GM23338 (cell line): ENCODE results near the gene GPR37. TPM values are rescaled to one million over a fixed set of nuclear protein-coding genes. Genes with fewer than 3 reads are reported as not detected.

Experiments used
- ATAC-seq: fragments of 200-7000 bp; cut with Tn5 transposase; 3 replicates; pipeline ENCODE4 v1.9.1; 2020
- DNase-seq: peaks from one replicate; pipeline ENCODE4 v3.0.0-alpha.2; 2015; ENCODE audit warnings: low spot score
- H2AFZ ChIP-seq: fragments of 200-600 bp; sonication (generic); 2 replicates; pipeline ENCODE4 v1.8.0; 2016; ENCODE audit warnings: antibody characterized with exemption, mild to moderate bottlenecking, moderate library complexity
- H3F3A ChIP-seq: fragments of 200-600 bp; sonication (generic); replicated peaks from 2 replicates; pipeline ENCODE4 v1.8.0; 2017; ENCODE audit warnings: antibody characterized with exemption, mixed run types, low read depth
- H3K27ac ChIP-seq: fragments of 200-600 bp; sonication (generic); 2 replicates; pipeline ENCODE4 v1.6.1; 2016; ENCODE audit warnings: low read depth
- H3K27me3 ChIP-seq: fragments of 200-600 bp; sonication (generic); 2 replicates; pipeline ENCODE4 v1.8.0; 2016; ENCODE audit warnings: mild to moderate bottlenecking, mixed run types, moderate library complexity; ENCODE audit not compliant: insufficient read depth
- H3K36me3 ChIP-seq: fragments of 200-600 bp; sonication (generic); 2 replicates; pipeline ENCODE4 v1.8.0; 2016; ENCODE audit warnings: mild to moderate bottlenecking; ENCODE audit not compliant: insufficient read depth
- H3K4me1 ChIP-seq: fragments of 200-600 bp; sonication (generic); 2 replicates; pipeline ENCODE4 v1.8.0; 2016; ENCODE audit warnings: mild to moderate bottlenecking, moderate library complexity; ENCODE audit not compliant: insufficient read depth
- H3K4me2 ChIP-seq: fragments of 200-600 bp; sonication (generic); 2 replicates; pipeline ENCODE4 v1.7.1; 2017; ENCODE audit warnings: mixed run types
- H3K4me3 ChIP-seq: fragments of 200-600 bp; sonication (generic); 2 replicates; pipeline ENCODE4 v1.6.1; 2016; ENCODE audit warnings: mixed run types
- H3K79me2 ChIP-seq: fragments of 200-600 bp; sonication (generic); replicated peaks from 2 replicates; pipeline ENCODE4 v1.8.0; 2017; ENCODE audit warnings: mild to moderate bottlenecking; ENCODE audit not compliant: insufficient read depth
- H3K9me2 ChIP-seq: fragments of 200-600 bp; sonication (generic); 2 replicates; pipeline ENCODE4 v1.8.0; 2017; ENCODE audit not compliant: insufficient read depth
- H4K20me1 ChIP-seq: fragments of 200-600 bp; sonication (generic); replicated peaks from 2 replicates; pipeline ENCODE4 v1.8.0; 2017; ENCODE audit warnings: mild to moderate bottlenecking; ENCODE audit not compliant: insufficient read depth
- H3K27ac Mint-ChIP-seq: 2 replicates; pipeline ENCODE4 v1.8.0; 2020; ENCODE audit warnings: inconsistent platforms, mild to moderate bottlenecking, moderate library complexity, mixed read lengths
- H3K27me3 Mint-ChIP-seq: 3 replicates; pipeline ENCODE4 v1.8.0; 2022; ENCODE audit warnings: low read depth, mild to moderate bottlenecking, moderate library complexity, mixed read lengths, inconsistent platforms; ENCODE audit not compliant: insufficient read depth, poor library complexity
- H3K36me3 Mint-ChIP-seq: 3 replicates; pipeline ENCODE4 v1.8.0; 2021; ENCODE audit warnings: low read depth, mild to moderate bottlenecking, inconsistent platforms, moderate library complexity, mixed read lengths
- H3K4me1 Mint-ChIP-seq: 3 replicates; pipeline ENCODE4 v1.8.0; 2020; ENCODE audit warnings: mild to moderate bottlenecking, inconsistent platforms, mixed read lengths
- H3K4me3 Mint-ChIP-seq: 3 replicates; pipeline ENCODE4 v1.8.0; 2021; ENCODE audit warnings: moderate library complexity, mild to moderate bottlenecking, inconsistent platforms, mixed read lengths
- H3K9me3 Mint-ChIP-seq: 3 replicates; pipeline ENCODE4 v1.8.0; 2020; ENCODE audit warnings: moderate library complexity, mild to moderate bottlenecking, inconsistent platforms, mixed read lengths
- CREB1 ChIP-seq: fragments of 250-450 bp; sonication (Bioruptor Pico); IDR thresholded peaks from 2 replicates; pipeline ENCODE4 v1.5.0; 2020; ENCODE audit warnings: low read depth, mild to moderate bottlenecking, moderate library complexity
- EZH2 ChIP-seq: fragments of 200-600 bp; sonication (generic); IDR thresholded peaks from one replicate; pipeline ENCODE4 v1.8.0; 2017; ENCODE audit warnings: antibody characterized with exemption, mild to moderate bottlenecking, low read depth; ENCODE audit not compliant: unreplicated experiment
- polyA plus RNA-seq: library from polyadenylated mRNA; unstranded; fragments of >200 nt; fragmentation: Nextera tagmentation; extraction: Ambion mirVana; gene quantifications from 2 replicates; pipeline ENCODE4 v1.2.1, GENCODE V29; 2016
- total RNA-seq: library from RNA; depleted of rRNA; stranded (reverse); fragments of >200 nt; shearing (Covaris generic); gene quantifications from 2 replicates; pipeline ENCODE4 v1.2.3, GENCODE V29; 2014
- TF ChIP-seq, protein P1 (sequence below): IDR thresholded peaks from one replicate; pipeline ENCODE4 v1.6.1; 2018; ENCODE audit warnings: antibody characterized with exemption; ENCODE audit not compliant: unreplicated experiment
- TF ChIP-seq, protein P2 (sequence below), 2 experiments: fragments of 200-600 bp in 1 of 2; sonication (generic) in 1 of 2; conservative IDR thresholded peaks; 2 replicates each; pipeline versions ENCODE4 v1.5.1 to v1.6.1; 2016 to 2017; ENCODE audit warnings: antibody characterized with exemption in 2 of 2, low read depth in 2 of 2, mild to moderate bottlenecking in 2 of 2, moderate library complexity in 1 of 2
- TF ChIP-seq, protein P3 (sequence below): fragments of 250-450 bp; sonication (Bioruptor Pico); IDR thresholded peaks from 2 replicates; pipeline ENCODE4 v1.5.0; 2020; ENCODE audit warnings: mild to moderate bottlenecking, moderate library complexity

Gene GPR37
- total and polyA plus RNA-seq, 2 experiments from 2014 or later = 3.9 to 8.5 TPM

DNA sequence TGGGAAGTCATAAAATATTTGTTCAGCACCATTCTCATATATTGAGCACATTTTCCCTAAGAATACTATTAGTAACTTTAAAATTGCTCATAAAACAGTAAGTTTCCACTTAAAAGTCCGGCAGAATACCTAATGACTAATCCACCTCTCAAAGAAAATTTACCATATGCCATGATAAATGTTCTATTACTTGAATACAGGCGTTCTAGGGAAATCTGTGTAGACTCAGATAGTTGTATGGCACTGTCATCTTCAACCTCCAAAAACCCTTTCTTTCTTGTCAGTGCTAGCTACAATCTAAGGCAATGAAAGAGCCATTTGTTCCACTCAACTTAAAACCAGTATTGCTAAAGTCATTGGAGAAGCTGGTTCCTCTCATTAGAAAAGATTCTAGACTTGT is 7.3 kb downstream of the GPR37 start (continued):
- TF ChIP-seq, protein P1, sequence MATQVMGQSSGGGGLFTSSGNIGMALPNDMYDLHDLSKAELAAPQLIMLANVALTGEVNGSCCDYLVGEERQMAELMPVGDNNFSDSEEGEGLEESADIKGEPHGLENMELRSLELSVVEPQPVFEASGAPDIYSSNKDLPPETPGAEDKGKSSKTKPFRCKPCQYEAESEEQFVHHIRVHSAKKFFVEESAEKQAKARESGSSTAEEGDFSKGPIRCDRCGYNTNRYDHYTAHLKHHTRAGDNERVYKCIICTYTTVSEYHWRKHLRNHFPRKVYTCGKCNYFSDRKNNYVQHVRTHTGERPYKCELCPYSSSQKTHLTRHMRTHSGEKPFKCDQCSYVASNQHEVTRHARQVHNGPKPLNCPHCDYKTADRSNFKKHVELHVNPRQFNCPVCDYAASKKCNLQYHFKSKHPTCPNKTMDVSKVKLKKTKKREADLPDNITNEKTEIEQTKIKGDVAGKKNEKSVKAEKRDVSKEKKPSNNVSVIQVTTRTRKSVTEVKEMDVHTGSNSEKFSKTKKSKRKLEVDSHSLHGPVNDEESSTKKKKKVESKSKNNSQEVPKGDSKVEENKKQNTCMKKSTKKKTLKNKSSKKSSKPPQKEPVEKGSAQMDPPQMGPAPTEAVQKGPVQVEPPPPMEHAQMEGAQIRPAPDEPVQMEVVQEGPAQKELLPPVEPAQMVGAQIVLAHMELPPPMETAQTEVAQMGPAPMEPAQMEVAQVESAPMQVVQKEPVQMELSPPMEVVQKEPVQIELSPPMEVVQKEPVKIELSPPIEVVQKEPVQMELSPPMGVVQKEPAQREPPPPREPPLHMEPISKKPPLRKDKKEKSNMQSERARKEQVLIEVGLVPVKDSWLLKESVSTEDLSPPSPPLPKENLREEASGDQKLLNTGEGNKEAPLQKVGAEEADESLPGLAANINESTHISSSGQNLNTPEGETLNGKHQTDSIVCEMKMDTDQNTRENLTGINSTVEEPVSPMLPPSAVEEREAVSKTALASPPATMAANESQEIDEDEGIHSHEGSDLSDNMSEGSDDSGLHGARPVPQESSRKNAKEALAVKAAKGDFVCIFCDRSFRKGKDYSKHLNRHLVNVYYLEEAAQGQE = no peak
- TF ChIP-seq, protein P2, sequence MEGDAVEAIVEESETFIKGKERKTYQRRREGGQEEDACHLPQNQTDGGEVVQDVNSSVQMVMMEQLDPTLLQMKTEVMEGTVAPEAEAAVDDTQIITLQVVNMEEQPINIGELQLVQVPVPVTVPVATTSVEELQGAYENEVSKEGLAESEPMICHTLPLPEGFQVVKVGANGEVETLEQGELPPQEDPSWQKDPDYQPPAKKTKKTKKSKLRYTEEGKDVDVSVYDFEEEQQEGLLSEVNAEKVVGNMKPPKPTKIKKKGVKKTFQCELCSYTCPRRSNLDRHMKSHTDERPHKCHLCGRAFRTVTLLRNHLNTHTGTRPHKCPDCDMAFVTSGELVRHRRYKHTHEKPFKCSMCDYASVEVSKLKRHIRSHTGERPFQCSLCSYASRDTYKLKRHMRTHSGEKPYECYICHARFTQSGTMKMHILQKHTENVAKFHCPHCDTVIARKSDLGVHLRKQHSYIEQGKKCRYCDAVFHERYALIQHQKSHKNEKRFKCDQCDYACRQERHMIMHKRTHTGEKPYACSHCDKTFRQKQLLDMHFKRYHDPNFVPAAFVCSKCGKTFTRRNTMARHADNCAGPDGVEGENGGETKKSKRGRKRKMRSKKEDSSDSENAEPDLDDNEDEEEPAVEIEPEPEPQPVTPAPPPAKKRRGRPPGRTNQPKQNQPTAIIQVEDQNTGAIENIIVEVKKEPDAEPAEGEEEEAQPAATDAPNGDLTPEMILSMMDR (conservative IDR thresholded peaks at IDR 0.05; ENCODE audit: low read depth in 2 of 2) = no peak

DNA sequence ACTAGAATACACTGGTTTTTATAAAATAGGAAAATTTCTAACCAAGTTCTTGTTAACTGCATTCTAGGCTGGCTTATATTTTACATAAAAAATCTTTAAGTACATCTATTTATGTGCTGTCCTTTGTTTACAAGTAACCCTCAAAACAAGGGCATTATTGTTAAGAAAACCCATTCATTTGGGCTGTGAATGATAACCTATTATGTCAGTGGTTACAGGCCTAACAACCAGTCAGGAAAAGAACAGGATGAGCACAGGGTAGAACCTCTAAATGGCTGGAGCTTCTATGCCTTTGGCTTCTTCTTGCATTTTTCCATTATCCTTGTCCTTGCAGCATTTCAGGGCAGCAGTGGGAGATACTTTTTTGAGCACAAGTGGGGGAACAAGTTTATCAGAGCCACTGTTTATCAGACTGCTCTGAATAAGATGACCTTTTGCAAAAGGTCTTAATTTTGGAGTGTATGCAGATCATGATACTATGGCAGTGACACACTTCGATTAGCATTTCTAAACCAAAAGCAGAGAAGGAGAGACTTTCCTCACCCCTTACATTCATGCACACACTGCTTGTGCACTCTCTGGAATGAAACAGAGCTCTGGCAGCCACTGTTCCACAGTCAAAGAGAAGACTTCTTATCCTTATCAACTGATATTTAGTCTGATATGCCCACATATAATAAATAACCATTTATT is 10.9 kb downstream of the GPR37 start:
- H3K36me3 Mint-ChIP-seq = no peaks in the 10 kb centered on the region
- ATAC-seq = no peak; the same call in 2 of the 3 replicates
- no peak overlapping the region for H3K27ac Mint-ChIP-seq

More for the DNA sequence above, 10.9 kb downstream of the GPR37 start:
- Histone ChIP-seq H3K27me3 (no peaks in the 10 kb centered on the region), H3K79me2 (no peaks in the 10 kb centered on the region), H3K9me2 (no peaks in the 10 kb centered on the region), H3K4me2 (no peak overlapping the region), H2AFZ (no peak overlapping the region), H3K4me1 (peaks cover 7% of the 10 kb centered on the region), H3K27ac (no peak overlapping the region), H3K36me3 (no peaks in the 10 kb centered on the region), H3K4me3 (no peak overlapping the region), H3F3A (no peaks in the 10 kb centered on the region), H4K20me1 (no peaks in the 10 kb centered on the region)
- no peak overlapping the region for H3K4me3 Mint-ChIP-seq
- no peak for DNase-seq
- TF ChIP-seq EZH2 = no peak
- TF ChIP-seq CREB1 (CRISPR knock-in tag) = no peak
- TF ChIP-seq, protein P2 (conservative IDR thresholded peaks at IDR 0.05; ENCODE audit: low read depth in 2 of 2) = no peak
- TF ChIP-seq, protein P3, sequence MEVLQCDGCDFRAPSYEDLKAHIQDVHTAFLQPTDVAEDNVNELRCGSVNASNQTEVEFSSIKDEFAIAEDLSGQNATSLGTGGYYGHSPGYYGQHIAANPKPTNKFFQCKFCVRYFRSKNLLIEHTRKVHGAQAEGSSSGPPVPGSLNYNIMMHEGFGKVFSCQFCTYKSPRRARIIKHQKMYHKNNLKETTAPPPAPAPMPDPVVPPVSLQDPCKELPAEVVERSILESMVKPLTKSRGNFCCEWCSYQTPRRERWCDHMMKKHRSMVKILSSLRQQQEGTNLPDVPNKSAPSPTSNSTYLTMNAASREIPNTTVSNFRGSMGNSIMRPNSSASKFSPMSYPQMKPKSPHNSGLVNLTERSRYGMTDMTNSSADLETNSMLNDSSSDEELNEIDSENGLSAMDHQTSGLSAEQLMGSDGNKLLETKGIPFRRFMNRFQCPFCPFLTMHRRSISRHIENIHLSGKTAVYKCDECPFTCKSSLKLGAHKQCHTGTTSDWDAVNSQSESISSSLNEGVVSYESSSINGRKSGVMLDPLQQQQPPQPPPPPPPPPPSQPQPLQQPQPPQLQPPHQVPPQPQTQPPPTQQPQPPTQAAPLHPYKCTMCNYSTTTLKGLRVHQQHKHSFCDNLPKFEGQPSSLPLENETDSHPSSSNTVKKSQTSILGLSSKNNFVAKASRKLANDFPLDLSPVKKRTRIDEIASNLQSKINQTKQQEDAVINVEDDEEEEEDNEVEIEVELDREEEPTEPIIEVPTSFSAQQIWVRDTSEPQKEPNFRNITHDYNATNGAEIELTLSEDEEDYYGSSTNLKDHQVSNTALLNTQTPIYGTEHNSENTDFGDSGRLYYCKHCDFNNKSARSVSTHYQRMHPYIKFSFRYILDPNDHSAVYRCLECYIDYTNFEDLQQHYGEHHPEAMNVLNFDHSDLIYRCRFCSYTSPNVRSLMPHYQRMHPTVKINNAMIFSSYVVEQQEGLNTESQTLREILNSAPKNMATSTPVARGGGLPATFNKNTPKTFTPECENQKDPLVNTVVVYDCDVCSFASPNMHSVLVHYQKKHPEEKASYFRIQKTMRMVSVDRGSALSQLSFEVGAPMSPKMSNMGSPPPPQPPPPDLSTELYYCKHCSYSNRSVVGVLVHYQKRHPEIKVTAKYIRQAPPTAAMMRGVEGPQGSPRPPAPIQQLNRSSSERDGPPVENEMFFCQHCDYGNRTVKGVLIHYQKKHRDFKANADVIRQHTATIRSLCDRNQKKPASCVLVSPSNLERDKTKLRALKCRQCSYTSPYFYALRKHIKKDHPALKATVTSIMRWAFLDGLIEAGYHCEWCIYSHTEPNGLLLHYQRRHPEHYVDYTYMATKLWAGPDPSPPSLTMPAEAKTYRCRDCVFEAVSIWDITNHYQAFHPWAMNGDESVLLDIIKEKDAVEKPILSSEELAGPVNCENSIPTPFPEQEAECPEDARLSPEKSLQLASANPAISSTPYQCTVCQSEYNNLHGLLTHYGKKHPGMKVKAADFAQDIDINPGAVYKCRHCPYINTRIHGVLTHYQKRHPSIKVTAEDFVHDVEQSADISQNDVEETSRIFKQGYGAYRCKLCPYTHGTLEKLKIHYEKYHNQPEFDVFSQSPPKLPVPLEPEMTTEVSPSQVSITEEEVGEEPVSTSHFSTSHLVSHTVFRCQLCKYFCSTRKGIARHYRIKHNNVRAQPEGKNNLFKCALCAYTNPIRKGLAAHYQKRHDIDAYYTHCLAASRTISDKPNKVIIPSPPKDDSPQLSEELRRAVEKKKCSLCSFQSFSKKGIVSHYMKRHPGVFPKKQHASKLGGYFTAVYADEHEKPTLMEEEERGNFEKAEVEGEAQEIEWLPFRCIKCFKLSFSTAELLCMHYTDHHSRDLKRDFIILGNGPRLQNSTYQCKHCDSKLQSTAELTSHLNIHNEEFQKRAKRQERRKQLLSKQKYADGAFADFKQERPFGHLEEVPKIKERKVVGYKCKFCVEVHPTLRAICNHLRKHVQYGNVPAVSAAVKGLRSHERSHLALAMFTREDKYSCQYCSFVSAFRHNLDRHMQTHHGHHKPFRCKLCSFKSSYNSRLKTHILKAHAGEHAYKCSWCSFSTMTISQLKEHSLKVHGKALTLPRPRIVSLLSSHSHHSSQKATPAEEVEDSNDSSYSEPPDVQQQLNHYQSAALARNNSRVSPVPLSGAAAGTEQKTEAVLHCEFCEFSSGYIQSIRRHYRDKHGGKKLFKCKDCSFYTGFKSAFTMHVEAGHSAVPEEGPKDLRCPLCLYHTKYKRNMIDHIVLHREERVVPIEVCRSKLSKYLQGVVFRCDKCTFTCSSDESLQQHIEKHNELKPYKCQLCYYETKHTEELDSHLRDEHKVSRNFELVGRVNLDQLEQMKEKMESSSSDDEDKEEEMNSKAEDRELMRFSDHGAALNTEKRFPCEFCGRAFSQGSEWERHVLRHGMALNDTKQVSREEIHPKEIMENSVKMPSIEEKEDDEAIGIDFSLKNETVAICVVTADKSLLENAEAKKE (CRISPR knock-in tag) = no peak
- no peaks in the 10 kb centered on the region for H3K27me3 Mint-ChIP-seq
- H3K9me3 Mint-ChIP-seq = no peaks in the 10 kb centered on the region
- H3K4me1 Mint-ChIP-seq = peaks cover 9% of the 10 kb centered on the region
